Hematopoietic multipotent progenitor cell treated with erythropoietin and hydrocortisone succinate and interleukin-3 and kit ligand, for 6 days (in vitro differentiated cells): ENCODE measurements around the gene GPN1.
A peak's percentile ranks its signal among the peaks of the same experiment; 100 is the strongest.
"Not testable (repeated sequence)": the region's sequence is repeated elsewhere in the genome, so short reads cannot be mapped to it uniquely, and the experiment has no call there.

ENCODE experiments used
- DNase-seq: peaks from one replicate; pipeline ENCODE4 v3.0.0-alpha.2; 2015

Gene GPN1

GRCh38 chr2:27628767-27629709 is at the start of gene GPN1, which contains the start of gene CCDC121:
Gene GPN1 (plus strand): TSS chr2:27629050. CDS start chr2:27629059, 9 bp downstream.
Gene CCDC121 (minus strand): TSS chr2:27629012. CDS start chr2:27627799, 1,213 bp downstream.
- DNase-seq: peak; percentile 98

- no peak for DNase-seq
Observed at GRCh38 chr2:27581417-27582128, 47.3 kb upstream of the GPN1 start.

- peak; percentile 16 for DNase-seq
Observed at GRCh38 chr2:27582129-27582694, 46.6 kb upstream of the GPN1 start.

- DNase-seq: peak; percentile 97
Observed at GRCh38 chr2:27582695-27583389, 46.0 kb upstream of the GPN1 start, which contains the start of gene ZNF512. Gene ZNF512 (plus strand): TSS chr2:27583042. CDS start chr2:27583113, 71 bp downstream.

GRCh38 chr2:27583390-27583915 is 45.4 kb upstream of the GPN1 start:
- peak; percentile 46 for DNase-seq

- no peak for DNase-seq
Observed at GRCh38 chr2:27584597-27584996, 44.3 kb upstream of the GPN1 start.

GRCh38 chr2:27587025-27587424 is 41.8 kb upstream of the GPN1 start:
- peak; percentile 18 for DNase-seq

- no peak for DNase-seq
Observed at GRCh38 chr2:27588308-27588707, 40.5 kb upstream of the GPN1 start.

GRCh38 chr2:27591745-27592144 is 37.1 kb upstream of the GPN1 start:
- DNase-seq: peak; percentile 24

GRCh38 chr2:27593240-27593639 is 35.6 kb upstream of the GPN1 start:
- no peak for DNase-seq

- DNase-seq: not testable (repeated sequence)
Observed at GRCh38 chr2:27594020-27594703, 34.7 kb upstream of the GPN1 start.

GRCh38 chr2:27595412-27595811 is 33.4 kb upstream of the GPN1 start:
- not testable (repeated sequence) for DNase-seq

- no peak for DNase-seq
Observed at GRCh38 chr2:27596627-27597026, 32.2 kb upstream of the GPN1 start.

- DNase-seq: no peak
Observed at GRCh38 chr2:27606611-27607010, 22.2 kb upstream of the GPN1 start.

- no peak for DNase-seq
Observed at GRCh38 chr2:27613985-27614384, 14.9 kb upstream of the GPN1 start.

- DNase-seq: no peak
Observed at GRCh38 chr2:27615316-27615715, 13.5 kb upstream of the GPN1 start.

GRCh38 chr2:27621524-27621923 is 7.3 kb upstream of the GPN1 start:
- no peak for DNase-seq

GRCh38 chr2:27622921-27623384 is 5.9 kb upstream of the GPN1 start:
- DNase-seq: no peak

- no peak for DNase-seq
Observed at GRCh38 chr2:27624943-27625342, 3.9 kb upstream of the GPN1 start.

- DNase-seq: not testable (repeated sequence)
Observed at GRCh38 chr2:27626323-27626722, 2.5 kb upstream of the GPN1 start.

- DNase-seq: peak; percentile 10
Observed at GRCh38 chr2:27626921-27627320, 1.9 kb upstream of the GPN1 start.
